Dedifferentiated amniotic fluid mesenchymal stem cell (primary cell): ENCODE data around the gene SEC62.

Experiments used
- DNase-seq: peaks from one replicate; pipeline ENCODE4 v3.0.0-alpha.2; 2016; ENCODE audit errors: extremely low spot score

Gene SEC62

GRCh38 chr3:169966951-169967915 is 626 bp downstream of the SEC62 start:
- peak; percentile 43 for DNase-seq

GRCh38 chr3:169968224-169968885 is 1.7 kb downstream of the SEC62 start:
- DNase-seq = no peak

GRCh38 chr3:169969174-169970095 is 2.8 kb downstream of the SEC62 start:
- DNase-seq = no peak

- no peak for DNase-seq
These were observed 4.2 kb downstream of the SEC62 start for GRCh38 chr3:169970847-169971246.

GRCh38 chr3:169971522-169971921 is 4.9 kb downstream of the SEC62 start:
- DNase-seq = no peak

GRCh38 chr3:169980055-169980454 is 13.4 kb downstream of the SEC62 start:
- no peak for DNase-seq

GRCh38 chr3:169984292-169984691 is 17.7 kb downstream of the SEC62 start:
- DNase-seq = no peak

- no peak for DNase-seq
These were observed 23.8 kb downstream of the SEC62 start for GRCh38 chr3:169990431-169990830.

- DNase-seq = no peak
These were observed 25.5 kb downstream of the SEC62 start for GRCh38 chr3:169992156-169992555.

- DNase-seq = no peak
These were observed 26.2 kb downstream of the SEC62 start for GRCh38 chr3:169992781-169993180.

GRCh38 chr3:169993761-169994160 is 27.2 kb downstream of the SEC62 start:
- DNase-seq = no peak

GRCh38 chr3:169996063-169996462 is 29.5 kb downstream of the SEC62 start:
- no peak for DNase-seq

- DNase-seq = peak; percentile 45
These were observed 32.1 kb downstream of the SEC62 start for GRCh38 chr3:169998668-169999131.

- DNase-seq = no peak
These were observed 32.8 kb downstream of the SEC62 start for GRCh38 chr3:169999433-169999832.

- DNase-seq = no peak
These were observed 33.4 kb downstream of the SEC62 start for GRCh38 chr3:170000051-170000450.

GRCh38 chr3:170002231-170002630 is 35.6 kb downstream of the SEC62 start:
- no peak for DNase-seq

- DNase-seq = no peak
These were observed 36.3 kb downstream of the SEC62 start for GRCh38 chr3:170002879-170003278.

GRCh38 chr3:170003881-170004356 is 37.3 kb downstream of the SEC62 start:
- no peak for DNase-seq

- DNase-seq = no peak
These were observed 40.5 kb downstream of the SEC62 start for GRCh38 chr3:170007031-170007663.

GRCh38 chr3:170010498-170010897 is 43.9 kb downstream of the SEC62 start:
- no peak for DNase-seq
